ENCODE data around the gene FARS2.

FARS2 gene

DNA sequence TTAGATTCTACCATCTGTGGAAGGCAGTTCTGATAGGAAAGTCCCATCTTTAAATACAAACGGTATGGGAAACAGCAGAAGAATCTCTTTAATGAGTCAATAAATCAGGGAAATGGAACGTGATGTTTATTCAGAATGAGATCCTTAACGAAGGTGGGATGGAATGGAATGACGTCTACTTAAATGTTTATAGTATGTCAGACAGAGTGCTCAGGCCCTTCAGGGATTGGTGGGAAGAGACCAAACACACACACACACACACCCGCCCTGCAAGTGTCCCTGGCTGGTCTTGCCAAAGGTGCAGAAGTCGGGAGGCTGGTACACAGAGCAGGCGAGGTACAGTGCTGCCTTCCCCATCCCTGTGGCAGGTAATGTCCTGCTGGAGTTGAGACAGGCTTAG, 164.0 kb downstream of the FARS2 start:
- DNase-seq (ENCODE audit: extremely low read depth, low read depth) = no peak
- TF ChIP-seq, protein P1, sequence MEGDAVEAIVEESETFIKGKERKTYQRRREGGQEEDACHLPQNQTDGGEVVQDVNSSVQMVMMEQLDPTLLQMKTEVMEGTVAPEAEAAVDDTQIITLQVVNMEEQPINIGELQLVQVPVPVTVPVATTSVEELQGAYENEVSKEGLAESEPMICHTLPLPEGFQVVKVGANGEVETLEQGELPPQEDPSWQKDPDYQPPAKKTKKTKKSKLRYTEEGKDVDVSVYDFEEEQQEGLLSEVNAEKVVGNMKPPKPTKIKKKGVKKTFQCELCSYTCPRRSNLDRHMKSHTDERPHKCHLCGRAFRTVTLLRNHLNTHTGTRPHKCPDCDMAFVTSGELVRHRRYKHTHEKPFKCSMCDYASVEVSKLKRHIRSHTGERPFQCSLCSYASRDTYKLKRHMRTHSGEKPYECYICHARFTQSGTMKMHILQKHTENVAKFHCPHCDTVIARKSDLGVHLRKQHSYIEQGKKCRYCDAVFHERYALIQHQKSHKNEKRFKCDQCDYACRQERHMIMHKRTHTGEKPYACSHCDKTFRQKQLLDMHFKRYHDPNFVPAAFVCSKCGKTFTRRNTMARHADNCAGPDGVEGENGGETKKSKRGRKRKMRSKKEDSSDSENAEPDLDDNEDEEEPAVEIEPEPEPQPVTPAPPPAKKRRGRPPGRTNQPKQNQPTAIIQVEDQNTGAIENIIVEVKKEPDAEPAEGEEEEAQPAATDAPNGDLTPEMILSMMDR (IDR thresholded peaks at IDR 0.05; ENCODE audit: low read depth, low read length, missing control alignments) = no peak

DNA sequence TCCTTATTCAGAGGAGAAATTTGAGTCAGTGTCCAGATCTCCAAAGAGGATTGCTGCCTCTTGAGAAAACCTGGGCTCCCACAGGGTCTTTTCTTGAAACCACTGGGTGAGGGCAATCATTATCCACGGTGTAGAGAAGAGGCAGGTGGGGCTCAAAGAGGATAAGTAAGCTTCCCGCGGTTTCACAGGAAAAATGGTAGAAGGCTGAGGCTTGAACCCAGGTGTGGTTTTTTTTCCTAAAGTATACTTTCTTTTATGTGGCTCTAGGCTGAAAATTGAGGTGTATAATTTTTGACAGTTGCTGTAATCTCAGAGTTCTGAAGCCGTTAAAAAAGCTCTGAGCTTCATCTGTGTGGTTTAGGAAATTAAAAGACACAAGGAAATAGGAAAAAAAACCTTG, 164.5 kb downstream of the FARS2 start:
- TF ChIP-seq, protein P1 (IDR thresholded peaks at IDR 0.05; ENCODE audit: low read depth, low read length, missing control alignments) = no peak
- no peak overlapping the region for H3K4me3 ChIP-seq (replicated peaks; ENCODE audit: low read depth, low read length)
- no peak for DNase-seq (ENCODE audit: extremely low read depth, low read depth)

More for the DNA sequence above, 164.0 kb downstream of the FARS2 start:
- no peak overlapping the region for H3K4me3 ChIP-seq (replicated peaks; ENCODE audit: low read depth, low read length)

DNA sequence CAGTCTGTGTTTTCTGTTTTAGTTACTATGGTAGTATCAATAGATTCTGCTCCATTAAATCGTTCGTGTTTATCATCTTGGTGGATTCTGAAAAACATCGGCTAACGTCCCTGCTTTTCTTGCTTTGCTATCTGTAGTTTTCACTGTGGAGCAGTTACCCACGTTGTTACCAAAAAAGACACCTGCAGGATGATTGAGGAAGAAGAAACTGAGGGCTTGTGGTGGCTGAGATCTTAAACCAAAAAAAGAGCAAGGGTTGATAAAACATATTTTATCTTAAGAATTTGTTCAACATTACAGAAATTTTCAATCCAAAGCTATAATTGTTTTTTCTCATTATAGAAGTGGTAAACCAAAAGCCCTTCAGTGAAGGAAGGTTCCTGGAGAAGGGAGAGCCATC, 166.3 kb downstream of the FARS2 start:
- no peak for DNase-seq (ENCODE audit: extremely low read depth, low read depth)
- TF ChIP-seq, protein P1 (IDR thresholded peaks at IDR 0.05; ENCODE audit: low read depth, low read length, missing control alignments) = no peak
- H3K4me3 ChIP-seq (replicated peaks; ENCODE audit: low read depth, low read length) = no peak overlapping the region

DNA sequence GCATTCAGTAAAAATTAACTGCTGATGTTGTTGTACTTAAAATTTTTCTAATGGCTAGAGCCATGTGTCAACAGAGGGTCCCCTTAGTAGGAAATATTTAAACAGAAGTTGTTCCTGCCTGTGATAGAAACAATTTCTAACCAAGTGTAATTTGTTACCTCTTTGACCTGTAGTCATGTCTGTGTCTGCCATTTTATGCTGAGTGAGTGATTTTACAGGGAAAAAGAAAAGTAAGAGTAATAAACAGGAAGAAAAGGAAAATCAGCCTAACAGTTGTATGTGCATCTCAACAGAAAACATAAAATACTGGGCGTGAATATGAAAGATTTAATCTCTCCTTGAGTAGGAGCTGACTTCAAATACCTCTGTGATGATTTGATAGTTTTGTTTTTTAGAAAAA, 172.0 kb downstream of the FARS2 start:
- TF ChIP-seq, protein P1 (IDR thresholded peaks at IDR 0.05; ENCODE audit: low read depth, low read length, missing control alignments) = no peak
- DNase-seq (ENCODE audit: extremely low read depth, low read depth) = no peak
- H3K4me3 ChIP-seq (replicated peaks; ENCODE audit: low read depth, low read length) = no peak overlapping the region

DNA sequence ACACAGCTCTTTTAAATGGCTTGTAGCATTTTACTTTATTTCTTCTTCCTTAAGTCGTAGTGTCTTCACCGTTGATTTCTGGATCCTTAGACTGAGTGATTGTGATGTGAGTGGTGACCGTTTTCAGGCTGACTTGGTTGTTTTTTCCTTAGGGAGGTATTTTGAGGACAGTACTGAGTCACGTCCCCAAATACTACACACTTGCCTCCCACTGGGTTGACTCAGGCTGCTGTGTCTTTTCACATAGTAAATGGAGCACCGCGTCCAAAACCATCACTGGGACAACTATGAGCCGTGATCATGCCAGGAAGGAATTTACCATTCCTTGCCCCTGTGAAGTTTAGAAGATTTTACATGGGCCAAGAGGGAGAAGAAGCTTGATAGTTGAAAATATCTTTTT, 174.1 kb downstream of the FARS2 start:
- no peak overlapping the region for H3K4me3 ChIP-seq (replicated peaks; ENCODE audit: low read depth, low read length)
- no peak for DNase-seq (ENCODE audit: extremely low read depth, low read depth)
- TF ChIP-seq, protein P1 (IDR thresholded peaks at IDR 0.05; ENCODE audit: low read depth, low read length, missing control alignments) = no peak

DNA sequence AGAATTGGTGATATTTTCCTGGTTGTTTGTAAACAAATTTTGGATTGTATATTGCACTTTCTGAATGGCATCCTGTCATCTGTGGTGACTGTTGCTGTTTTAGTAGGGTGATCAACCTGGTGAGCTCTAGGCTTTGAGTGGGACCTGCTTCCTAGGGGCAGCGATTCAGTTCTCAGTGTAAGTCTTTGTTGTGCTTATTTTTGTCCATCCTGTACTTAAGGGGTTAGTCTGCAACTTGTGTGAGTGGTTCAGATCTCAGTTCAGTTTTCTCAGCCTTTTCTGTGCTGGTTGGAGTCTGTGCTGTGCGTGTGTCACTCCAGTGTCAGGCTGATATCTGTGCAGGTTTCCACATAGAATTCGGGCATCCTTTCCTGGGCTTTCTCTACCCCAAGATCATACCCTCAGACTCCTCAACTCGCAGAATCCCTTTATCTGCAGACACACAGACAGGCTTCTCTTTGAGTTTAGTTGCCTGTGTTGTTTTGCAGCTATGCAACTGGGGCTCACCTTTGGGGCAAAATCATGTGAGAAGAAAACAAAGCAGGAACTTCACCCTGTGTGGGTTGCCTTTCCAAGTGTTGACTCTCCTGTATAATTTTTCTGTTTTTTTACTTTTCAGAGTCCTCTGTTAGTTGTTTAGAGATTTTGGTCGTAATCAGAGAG, 177.7 kb downstream of the FARS2 start:
- TF ChIP-seq, protein P1 (IDR thresholded peaks at IDR 0.05; ENCODE audit: low read depth, low read length, missing control alignments) = no peak
- no peak for DNase-seq (ENCODE audit: extremely low read depth, low read depth)
- H3K4me3 ChIP-seq (replicated peaks; ENCODE audit: low read depth, low read length) = no peak overlapping the region

DNA sequence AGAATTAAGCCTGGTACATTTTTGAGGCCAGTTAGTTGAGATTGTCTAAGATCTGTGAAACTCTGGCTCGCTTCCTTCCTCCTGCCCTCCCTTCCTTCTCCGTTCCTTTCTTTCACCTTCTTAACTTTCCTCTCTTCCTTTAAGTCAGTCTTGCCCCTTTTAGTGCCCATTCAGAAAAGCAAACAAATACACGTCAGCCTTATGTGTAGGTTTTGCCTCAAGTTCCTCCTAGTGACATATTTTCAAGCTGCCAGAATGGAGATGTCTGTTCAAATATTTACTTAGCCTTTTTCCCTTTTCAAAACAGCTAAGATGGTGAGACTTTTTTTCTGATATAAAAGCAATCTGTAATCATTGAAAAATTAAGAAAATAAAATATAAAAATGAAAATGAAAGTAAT, 178.4 kb downstream of the FARS2 start:
- H3K4me3 ChIP-seq (replicated peaks; ENCODE audit: low read depth, low read length) = no peak overlapping the region
- DNase-seq (ENCODE audit: extremely low read depth, low read depth) = no peak
- TF ChIP-seq, protein P1 (IDR thresholded peaks at IDR 0.05; ENCODE audit: low read depth, low read length, missing control alignments) = no peak
